GM12873 (cell line): Measurements from ENCODE around the gene SLC38A1.

ENCODE experiments used
- CTCF ChIP-seq: IDR thresholded peaks from 2 replicates; pipeline ENCODE4 v1.5.1; 2012; ENCODE audit warnings: low read depth, mild to moderate bottlenecking, moderate library complexity, low read length, control low read depth; ENCODE audit not compliant: insufficient read depth; ENCODE audit errors: missing control alignments

The SLC38A1 gene

DNA sequence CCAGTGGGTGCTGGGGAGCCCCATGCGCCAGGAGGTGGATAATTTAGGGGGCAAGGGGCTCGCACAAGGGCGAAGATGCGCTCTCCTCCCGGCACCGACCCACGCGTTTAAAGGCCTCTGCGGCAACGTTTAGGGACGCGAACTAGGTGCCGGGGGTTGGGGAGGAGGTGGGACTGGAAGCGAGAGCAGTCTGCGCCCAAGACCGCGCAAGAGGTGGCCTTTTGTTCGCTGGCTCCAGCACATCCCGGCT, 1.3 kb downstream of the SLC38A1 start:
- no peak for TF ChIP-seq CTCF

DNA sequence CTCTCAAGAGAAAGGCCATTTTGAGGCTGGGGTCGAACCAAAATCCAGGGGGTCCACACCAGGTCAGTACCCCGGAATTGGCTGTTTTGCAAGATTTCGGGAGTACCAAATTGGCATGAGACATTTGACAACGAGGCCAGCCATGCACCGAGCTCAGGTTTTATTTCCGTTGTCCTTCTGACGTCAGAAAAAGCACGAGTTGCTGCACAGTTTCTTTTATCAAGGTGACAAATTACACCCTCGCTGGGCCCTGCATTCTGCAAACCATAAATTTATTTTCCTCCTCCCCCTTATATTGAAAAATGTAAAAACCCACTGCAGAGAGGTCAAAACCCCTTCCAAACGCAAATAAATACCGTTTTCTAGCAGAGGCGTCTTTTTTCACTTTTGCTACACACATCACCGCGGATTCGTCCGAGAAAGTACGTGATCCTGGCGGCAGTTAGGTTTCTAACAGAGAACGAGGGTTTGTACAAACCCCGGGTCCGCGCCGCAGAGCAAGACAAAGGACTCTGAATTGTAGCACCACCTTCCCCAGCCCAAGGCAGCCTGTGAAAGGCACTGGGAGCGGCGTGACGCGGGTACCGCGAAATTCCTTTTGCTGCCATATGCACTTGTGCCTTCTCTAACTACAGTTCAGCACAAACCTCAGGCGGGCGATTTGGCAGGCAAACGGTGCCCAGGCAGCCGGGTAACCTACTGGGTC, 1.8 kb downstream of the SLC38A1 start:
- no peak for TF ChIP-seq CTCF

DNA sequence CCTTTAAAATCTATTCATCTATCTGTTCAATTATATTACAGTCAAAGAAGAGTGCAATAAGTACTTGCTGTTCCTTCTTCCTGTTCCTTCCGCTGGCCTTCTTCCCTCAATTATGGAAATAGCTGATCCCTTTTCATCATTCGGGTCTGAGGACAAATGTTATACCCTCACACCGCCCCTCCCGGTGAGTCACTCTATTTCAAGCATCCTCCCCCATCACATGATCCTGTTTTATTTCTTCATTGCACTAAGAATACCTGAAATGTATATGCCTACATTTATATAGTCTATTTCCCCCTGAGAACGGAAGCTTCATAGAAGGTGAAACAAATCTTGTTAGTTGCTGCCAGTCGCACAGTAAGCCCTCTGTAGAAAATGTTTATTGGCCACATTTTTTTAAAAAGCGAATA, 2.5 kb downstream of the SLC38A1 start:
- TF ChIP-seq CTCF = no peak

DNA sequence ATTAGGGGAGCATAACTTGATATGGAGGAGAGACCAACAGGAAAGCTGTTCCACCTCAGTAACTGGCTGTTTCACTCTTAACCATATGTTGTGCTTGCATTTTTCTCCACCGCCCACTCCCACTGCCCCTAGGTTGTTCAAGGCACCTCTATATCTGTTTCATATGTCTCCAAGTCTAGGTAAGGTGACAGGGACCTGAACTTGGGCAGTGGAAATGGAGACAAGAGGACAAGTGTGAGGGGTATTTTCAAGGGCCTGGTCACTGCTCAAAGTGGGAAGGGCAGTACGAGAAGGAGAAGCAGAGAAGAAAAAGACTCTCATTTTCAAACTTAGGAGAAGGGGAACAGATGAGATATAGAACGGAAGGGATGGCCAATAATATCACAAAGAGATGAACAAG, 3.1 kb downstream of the SLC38A1 start:
- no peak for TF ChIP-seq CTCF

DNA sequence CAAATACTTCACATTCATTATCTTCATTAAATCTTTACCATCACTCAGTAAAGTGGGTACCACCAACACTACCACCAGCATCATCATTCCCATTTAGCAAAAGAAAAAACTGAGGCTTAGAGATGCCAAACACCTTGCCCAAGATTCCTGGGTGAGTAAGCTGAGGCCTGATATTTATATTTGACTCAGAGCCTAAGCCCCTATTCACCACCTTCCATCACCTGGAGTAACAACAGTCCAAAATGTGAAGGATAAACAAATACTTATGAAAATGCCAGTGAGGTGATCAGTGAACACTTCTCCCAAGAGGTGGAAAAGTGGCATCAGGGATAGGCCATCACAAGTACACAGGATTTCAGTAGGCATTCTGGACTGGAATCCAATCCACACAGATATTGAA, 3.7 kb downstream of the SLC38A1 start:
- no peak for TF ChIP-seq CTCF

DNA sequence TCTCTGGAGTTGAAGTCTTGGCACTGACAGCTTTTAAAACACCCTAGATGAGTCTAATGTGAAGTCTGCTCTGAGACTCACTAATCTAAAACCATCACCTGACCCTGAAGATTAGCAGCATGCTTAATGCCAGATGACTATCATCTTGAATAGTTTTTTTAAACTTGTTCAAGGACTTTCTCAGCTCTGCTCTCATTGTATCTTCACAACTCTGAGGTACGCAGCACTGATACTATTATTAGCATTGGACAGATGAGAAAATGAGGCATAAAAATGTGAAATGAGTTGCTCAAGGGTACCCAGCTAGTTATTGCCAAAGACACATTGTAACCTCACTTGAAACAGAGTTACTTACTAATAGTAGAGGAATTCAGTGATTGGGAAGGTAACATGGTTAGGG, 4.8 kb downstream of the SLC38A1 start:
- TF ChIP-seq CTCF = no peak

- TF ChIP-seq CTCF = peak; percentile 16
Measured at GRCh38 chr12:46263140-46264016, 5.5 kb downstream of the SLC38A1 start.
